HK-2 (cell line): ENCODE measurements around the gene CCDC179.

Experiments used
- DNase-seq: peaks from one replicate; pipeline ENCODE4 v3.0.0-alpha.2; 2018; ENCODE audit not compliant: unreplicated experiment

Gene CCDC179

DNA sequence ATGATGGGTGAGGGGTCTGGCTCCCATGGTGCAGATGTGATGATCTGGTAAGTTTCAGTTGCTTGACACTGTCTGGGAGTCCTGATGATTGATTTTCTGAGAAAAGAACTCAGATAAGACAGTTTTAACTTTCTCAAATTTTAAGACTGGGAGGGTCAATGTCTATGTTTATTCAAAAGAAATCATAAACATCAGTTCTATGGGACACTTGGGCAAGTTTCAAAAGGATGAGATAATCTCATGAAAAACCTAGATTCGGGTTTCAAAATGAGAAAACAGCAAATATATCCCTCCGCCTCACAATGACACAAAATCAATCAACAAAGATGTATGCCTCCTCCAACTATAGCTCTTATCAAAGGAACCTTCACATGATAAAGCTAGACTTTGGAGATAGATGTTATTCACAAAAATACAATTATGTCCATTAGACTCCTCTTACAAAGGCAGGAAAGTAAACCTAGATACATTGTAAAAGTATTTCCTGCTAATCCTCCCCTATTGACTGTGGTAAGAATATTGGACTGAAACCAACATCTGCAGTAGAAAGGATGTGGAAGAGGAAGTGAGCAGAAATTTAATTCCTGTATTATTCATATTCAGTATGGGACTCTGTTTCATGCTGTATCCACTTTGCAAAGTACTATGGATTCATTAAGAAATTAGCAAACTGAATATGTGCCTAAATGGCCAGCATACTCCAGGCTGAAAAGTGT is 52.3 kb downstream of the CCDC179 start:
- DNase-seq, result no peak

DNA sequence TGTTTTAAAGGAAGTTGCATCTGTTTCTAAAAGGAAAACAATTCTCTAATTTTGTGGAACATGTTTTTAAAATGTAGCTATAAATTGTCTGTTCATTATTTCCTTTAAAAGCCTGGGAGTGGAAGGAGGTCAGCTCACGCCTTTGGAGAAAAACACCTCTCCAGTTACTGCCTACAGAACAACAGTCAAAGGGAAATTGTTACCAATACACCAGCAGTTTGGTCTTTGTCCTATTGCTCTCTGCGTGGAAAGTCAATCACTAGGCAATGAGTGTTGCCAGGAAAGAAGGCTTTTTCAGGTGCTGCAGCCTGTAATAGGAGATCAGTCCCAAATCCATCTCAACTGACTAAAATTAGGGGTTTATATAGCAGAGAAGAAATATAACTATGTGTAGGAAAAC is 52.9 kb downstream of the CCDC179 start:
- no peak for DNase-seq

GRCh38 chr11:22802861-22803260 is 57.4 kb downstream of the CCDC179 start:
- no peak for DNase-seq

- DNase-seq, result no peak
Observed at GRCh38 chr11:22800482-22800881, 59.8 kb downstream of the CCDC179 start.

- no peak for DNase-seq
Observed at GRCh38 chr11:22798901-22799300, 61.4 kb downstream of the CCDC179 start.

GRCh38 chr11:22797047-22797446 is 63.2 kb downstream of the CCDC179 start:
- DNase-seq, result no peak
